Common myeloid progenitor, CD34-positive (primary cell): ENCODE measurements around the gene CT45A7. TPM values are rescaled to one million over a fixed set of nuclear protein-coding genes. Genes with fewer than 3 reads are reported as not detected.
"Not testable (repeated sequence)": the region's sequence is repeated elsewhere in the genome, so short reads cannot be mapped to it uniquely, and the experiment has no call there.

Experiments
- CTCF ChIA-PET: fragments of 350-600 bp; sonication (Branson Sonifier 250); formaldehyde crosslinking; loops from one replicate; lab custom pipeline; 2021; ENCODE audit warnings: antibody characterized with exemption; lab: Charles Lee
- POLR2A ChIA-PET: fragments of 350-600 bp; sonication (Branson Sonifier 250); formaldehyde crosslinking; loops from one replicate; lab custom pipeline; 2021; ENCODE audit warnings: antibody characterized with exemption; lab: Charles Lee
- DNase-seq, 3 donors: peaks; one replicate each; pipeline versions ENCODE4 v3.0.0 to v3.0.0-alpha.2; 2013
- H3K27ac ChIP-seq, 2 experiments: 1 replicate in 1 of 2; 2 replicates in 1 of 2; pipeline ENCODE4 v1.7.0; 2013; ENCODE audit warnings: inconsistent platforms in 2 of 2, low read length in 2 of 2, mild to moderate bottlenecking in 2 of 2, low read depth in 1 of 2, moderate library complexity in 1 of 2; ENCODE audit not compliant: severe bottlenecking in 2 of 2, insufficient read depth in 1 of 2, poor library complexity in 1 of 2
- H3K27me3 ChIP-seq, 5 experiments: replicated peaks in 2 of 5; 1 replicate in 3 of 5; 2 replicates in 2 of 5; pipeline versions ENCODE4 v1.6.1 to v1.7.0; 2013; ENCODE audit warnings: low read length in 4 of 5, mild to moderate bottlenecking in 2 of 5, moderate library complexity in 2 of 5, inconsistent platforms in 1 of 5; ENCODE audit not compliant: insufficient read depth in 5 of 5, control insufficient read depth in 4 of 5
- H3K36me3 ChIP-seq, 4 experiments: 1 replicate in 2 of 4; 2 replicates in 2 of 4; pipeline versions ENCODE4 v1.6.1 to v1.7.0; 2013; ENCODE audit warnings: low read length in 3 of 4, control low read depth in 1 of 4, mild to moderate bottlenecking in 1 of 4; ENCODE audit not compliant: control insufficient read depth in 4 of 4, insufficient read depth in 4 of 4
- H3K4me1 ChIP-seq, 4 experiments: 1 replicate in 3 of 4; 2 replicates in 1 of 4; pipeline versions ENCODE4 v1.6.1 to v1.7.1; 2013; ENCODE audit warnings: low read length in 3 of 4, mild to moderate bottlenecking in 3 of 4, control low read depth in 1 of 4, inconsistent platforms in 1 of 4, moderate library complexity in 1 of 4; ENCODE audit not compliant: control insufficient read depth in 4 of 4, insufficient read depth in 4 of 4; ENCODE audit errors: control extremely low read depth in 1 of 4
- H3K4me3 ChIP-seq, 7 experiments: 1 replicate in 4 of 7; 2 replicates in 3 of 7; pipeline versions ENCODE4 v1.5.1 to v1.7.0; 2013; ENCODE audit warnings: mild to moderate bottlenecking in 7 of 7, low read length in 6 of 7, moderate library complexity in 6 of 7, inconsistent platforms in 2 of 7, low read depth in 2 of 7, control low read depth in 1 of 7; ENCODE audit not compliant: insufficient read depth in 4 of 7, control insufficient read depth in 1 of 7; ENCODE audit errors: extremely low read depth in 1 of 7
- H3K9me3 ChIP-seq, 5 experiments: 1 replicate in 4 of 5; 2 replicates in 1 of 5; pipeline versions ENCODE4 v1.6.1 to v1.7.1; 2013; ENCODE audit warnings: low read length in 4 of 5, mild to moderate bottlenecking in 2 of 5, inconsistent platforms in 1 of 5, low read depth in 1 of 5, moderate library complexity in 1 of 5; ENCODE audit not compliant: control insufficient read depth in 4 of 5, insufficient read depth in 2 of 5; ENCODE audit errors: control extremely low read depth in 1 of 5
- WGBS: methylation state at CpG from one replicate; pipeline ENCODE4 v1.1.5; 2013; ENCODE audit not compliant: insufficient coverage; 5-methylcytosine and 5-hydroxymethylcytosine counted together
- polyA plus RNA-seq: library from polyadenylated mRNA; unstranded; fragments of 120-200 nt; gene quantifications from one replicate; pipeline ENCODE4 v1.2.1, GENCODE V29; 2013

Gene CT45A7
- polyA plus RNA-seq: not detected

GRCh38 chrX:135837180-135837579 lies at the start of gene CT45A7:
CT45A7 (minus strand) TSS chrX:135837280; CDS start chrX:135833533, 3,747 bp downstream.
- DNase-seq, H3K4me3 ChIP-seq, H3K4me1 ChIP-seq, H3K36me3 ChIP-seq, POLR2A ChIA-PET, H3K9me3 ChIP-seq, H3K27me3 ChIP-seq, CTCF ChIA-PET, H3K27ac ChIP-seq: not testable (repeated sequence)
- no CpG with 5 or more reads among the region's 17 CpGs for WGBS

GRCh38 chrX:135882741-135883140 lies 45.7 kb upstream of the CT45A7 start:
- H3K9me3 ChIP-seq, POLR2A ChIA-PET, H3K27me3 ChIP-seq, H3K36me3 ChIP-seq, H3K4me3 ChIP-seq, CTCF ChIA-PET, H3K4me1 ChIP-seq, H3K27ac ChIP-seq: not testable (repeated sequence)
- 18% methylated on average over 2 of the region's 5 CpGs for WGBS
- DNase-seq: peak in 2 of 3 donors; percentile 51 to 62

- CTCF ChIA-PET, H3K9me3 ChIP-seq, H3K4me3 ChIP-seq, POLR2A ChIA-PET, H3K36me3 ChIP-seq, H3K27ac ChIP-seq, H3K4me1 ChIP-seq, DNase-seq, H3K27me3 ChIP-seq: not testable (repeated sequence)
- WGBS: no CpG with 5 or more reads among the region's 17 CpGs
Observed at GRCh38 chrX:135871712-135872111, 34.6 kb upstream of the CT45A7 start, which contains the start of gene CT45A9. CT45A9 (minus strand) TSS chrX:135871812; CDS start chrX:135868061, 3,751 bp downstream.

GRCh38 chrX:135854438-135854837 lies 17.4 kb upstream of the CT45A7 start, which contains the start of gene CT45A8:
CT45A8 (minus strand) TSS chrX:135854538; CDS start chrX:135850783, 3,755 bp downstream.
- not testable (repeated sequence) for H3K27ac ChIP-seq

GRCh38 chrX:135819912-135820311 lies 17.2 kb downstream of the CT45A7 start, which contains the start of gene CT45A2:
CT45A2 (minus strand) TSS chrX:135820012; CDS start chrX:135816265, 3,747 bp downstream.
- H3K27ac ChIP-seq, H3K36me3 ChIP-seq, H3K4me3 ChIP-seq, POLR2A ChIA-PET, CTCF ChIA-PET, H3K27me3 ChIP-seq, H3K4me1 ChIP-seq, DNase-seq, H3K9me3 ChIP-seq: not testable (repeated sequence)
- WGBS: no CpG with 5 or more reads among the region's 17 CpGs

More at GRCh38 chrX:135854438-135854837, 17.4 kb upstream of the CT45A7 start, which contains the start of gene CT45A8:
- H3K36me3 ChIP-seq, CTCF ChIA-PET, H3K27me3 ChIP-seq, H3K9me3 ChIP-seq, POLR2A ChIA-PET, H3K4me1 ChIP-seq, H3K4me3 ChIP-seq, DNase-seq: not testable (repeated sequence)
- no CpG with 5 or more reads among the region's 17 CpGs for WGBS

GRCh38 chrX:135802687-135803086 lies 34.4 kb downstream of the CT45A7 start, which contains the start of gene CT45A6:
CT45A6 (minus strand) TSS chrX:135802787; CDS start chrX:135798993, 3,794 bp downstream.
- H3K27me3 ChIP-seq, H3K4me3 ChIP-seq, POLR2A ChIA-PET, H3K36me3 ChIP-seq, H3K4me1 ChIP-seq, DNase-seq, CTCF ChIA-PET, H3K27ac ChIP-seq, H3K9me3 ChIP-seq: not testable (repeated sequence)
- no CpG with 5 or more reads among the region's 16 CpGs for WGBS

- CTCF ChIA-PET, H3K9me3 ChIP-seq, H3K4me1 ChIP-seq, H3K36me3 ChIP-seq, H3K27ac ChIP-seq, DNase-seq, H3K4me3 ChIP-seq, POLR2A ChIA-PET, H3K27me3 ChIP-seq: not testable (repeated sequence)
- WGBS: no CpG with 5 or more reads among the region's 16 CpGs
Observed at GRCh38 chrX:135785403-135785802, 51.7 kb downstream of the CT45A7 start, which contains the start of gene CT45A5. CT45A5 (minus strand) TSS chrX:135785503; CDS start chrX:135781729, 3,774 bp downstream.
